NCI-H1417 treated with DMSO at 0.1 percent for 48 hours (cell line): ENCODE results near the gene TSFM.

Experiments
- DNase-seq: peaks from one replicate; lab custom pipeline; 2025; lab: John Stamatoyannopoulos, UW

TSFM gene

GRCh38 chr12:57780284-57780897 lies 2.2 kb upstream of the TSFM start:
- no peak for DNase-seq

- DNase-seq: no peak
Measured at GRCh38 chr12:57781244-57781643, 1.3 kb upstream of the TSFM start.

DNA sequence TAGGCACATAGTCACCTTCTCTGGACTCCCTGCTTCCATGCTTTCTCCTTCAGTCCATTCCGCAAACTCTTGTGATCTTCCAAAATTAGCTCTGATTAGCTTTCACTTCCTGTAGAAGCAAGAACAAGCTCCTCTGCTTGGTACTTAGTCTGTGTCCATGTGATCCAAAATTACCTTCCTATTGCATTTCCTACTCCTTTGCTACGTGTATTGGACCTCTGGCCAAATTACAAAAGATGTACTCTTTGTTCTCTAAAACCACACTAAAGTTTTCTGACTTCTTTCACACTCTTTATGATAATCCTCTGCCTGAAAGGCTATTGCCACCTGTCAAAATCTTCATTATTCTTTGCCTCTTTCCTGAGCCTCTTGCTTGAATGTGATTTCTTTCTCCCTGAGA lies 786 bp upstream of the TSFM start:
- no peak for DNase-seq

DNA sequence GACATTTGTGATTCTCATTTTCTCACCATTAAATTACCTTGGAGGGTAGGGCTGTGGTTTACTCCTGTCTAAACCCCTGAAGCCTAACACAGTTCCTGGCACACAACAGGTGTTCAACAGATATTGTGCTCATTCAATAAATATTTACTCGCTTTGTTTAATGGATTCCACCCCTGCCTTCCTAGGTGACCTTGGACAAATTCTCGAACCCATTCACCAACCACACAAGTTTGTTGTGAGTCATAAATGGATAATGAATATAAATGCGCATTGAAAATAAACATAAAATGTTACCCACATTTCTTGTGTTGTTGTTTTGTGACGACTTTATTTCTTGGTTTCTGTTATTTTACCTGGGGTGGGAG lies 362 bp upstream of the TSFM start:
- DNase-seq: no peak

- no peak for DNase-seq
Measured at GRCh38 chr12:57783466-57783801, 847 bp downstream of the TSFM start.

DNA sequence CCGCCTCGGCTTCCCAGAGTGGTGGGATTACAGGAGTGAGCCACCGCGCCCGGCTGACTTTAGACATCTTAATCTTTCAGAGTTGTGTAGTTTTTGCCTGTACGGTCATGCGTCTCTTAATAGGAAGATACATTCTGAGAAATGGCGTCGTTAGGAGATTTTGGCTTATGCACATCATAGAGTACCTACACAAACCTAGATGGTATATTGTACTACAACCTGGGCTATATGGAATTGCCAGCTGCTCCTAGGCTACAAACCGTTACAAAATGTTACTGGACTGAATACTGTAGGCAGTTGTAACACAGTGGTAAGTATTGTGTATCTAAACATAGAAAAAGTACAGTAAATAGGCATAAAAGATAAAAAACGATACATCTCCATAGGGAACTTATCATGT lies 1.3 kb downstream of the TSFM start:
- DNase-seq: no peak

- DNase-seq: no peak
Measured at GRCh38 chr12:57793920-57794319, 11.3 kb downstream of the TSFM start.

GRCh38 chr12:57795354-57795753 lies 12.8 kb downstream of the TSFM start:
- DNase-seq: no peak

DNA sequence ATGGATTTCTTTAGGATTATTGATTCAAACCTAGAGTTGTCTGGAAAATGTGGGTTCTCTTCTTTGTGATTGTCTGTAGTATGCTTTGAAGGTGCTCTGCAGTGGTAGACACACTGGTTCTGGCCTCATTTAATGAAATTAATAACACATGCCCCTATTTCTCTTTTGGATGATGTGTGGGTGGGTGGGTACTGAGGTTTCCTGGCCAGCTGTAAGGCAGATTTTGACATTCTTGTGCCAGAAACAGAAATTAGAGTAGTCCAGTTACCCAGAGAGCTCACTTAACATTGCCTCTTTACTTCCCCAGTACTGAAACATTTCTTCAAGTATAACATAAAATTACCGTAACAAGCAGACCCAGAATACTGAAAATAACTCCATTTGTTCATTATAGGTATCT lies 14.4 kb downstream of the TSFM start:
- DNase-seq: no peak

- DNase-seq: no peak
Measured at GRCh38 chr12:57797933-57798332, 15.3 kb downstream of the TSFM start.

GRCh38 chr12:57800965-57801364 lies 18.4 kb downstream of the TSFM start:
- DNase-seq: no peak

DNA sequence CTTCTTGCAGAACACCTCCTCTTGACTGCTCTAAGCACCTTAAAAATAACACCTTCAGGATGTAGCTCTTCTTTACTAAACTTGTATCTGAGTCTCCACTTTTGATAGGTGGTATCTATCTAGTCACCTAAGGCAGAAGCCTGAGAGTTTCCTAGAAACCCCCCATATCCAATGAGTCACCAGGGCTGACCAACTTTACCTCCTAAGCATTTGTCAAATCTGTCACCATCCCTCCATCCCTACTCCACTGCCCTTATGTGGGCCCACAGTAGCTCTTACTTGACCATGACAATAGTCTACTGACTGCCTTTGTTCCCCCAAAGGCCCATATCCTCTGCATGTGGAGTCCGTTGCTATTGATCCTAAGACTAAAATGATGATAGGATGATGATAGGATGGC lies 20.0 kb downstream of the TSFM start:
- no peak for DNase-seq

GRCh38 chr12:57803319-57803893 lies 20.8 kb downstream of the TSFM start:
- no peak for DNase-seq

DNA sequence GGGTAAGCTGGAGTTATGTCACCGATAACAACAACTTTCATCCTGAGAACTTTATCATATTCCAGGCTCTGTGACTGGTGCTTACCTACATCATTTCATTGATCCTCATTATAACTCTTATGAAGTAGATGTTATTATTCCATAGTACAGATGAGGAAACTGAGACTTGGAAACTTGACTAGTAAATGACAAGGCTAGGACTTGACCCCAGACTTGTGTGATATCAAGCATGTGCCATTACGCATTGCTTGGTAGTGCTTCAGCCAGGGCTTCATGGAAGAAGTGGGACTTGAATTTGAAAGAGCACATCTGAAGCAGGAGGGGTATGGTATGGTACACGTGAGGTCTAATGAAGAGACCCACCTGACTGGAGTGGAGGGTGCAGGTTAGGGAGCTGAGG lies 24.1 kb downstream of the TSFM start:
- DNase-seq: no peak

DNA sequence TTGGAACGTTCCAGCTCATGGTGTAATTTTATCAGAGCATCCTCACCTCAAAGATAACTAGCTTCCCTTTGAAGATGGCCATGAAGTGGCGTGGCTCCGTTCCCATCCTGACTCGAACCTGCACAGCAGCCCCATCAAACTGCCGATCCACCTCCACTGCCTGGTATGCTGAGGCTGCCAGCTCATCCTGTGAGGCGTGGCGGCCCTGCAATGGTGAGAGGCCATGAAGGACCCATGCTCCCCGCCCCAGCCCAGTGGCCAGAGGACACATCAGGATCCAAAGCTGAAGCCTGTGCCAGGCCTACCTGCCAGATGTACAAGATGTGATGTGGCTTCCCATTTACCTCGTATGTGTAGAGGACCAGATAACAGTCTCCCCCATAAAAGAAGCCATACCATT lies 24.7 kb downstream of the TSFM start:
- no peak for DNase-seq

DNA sequence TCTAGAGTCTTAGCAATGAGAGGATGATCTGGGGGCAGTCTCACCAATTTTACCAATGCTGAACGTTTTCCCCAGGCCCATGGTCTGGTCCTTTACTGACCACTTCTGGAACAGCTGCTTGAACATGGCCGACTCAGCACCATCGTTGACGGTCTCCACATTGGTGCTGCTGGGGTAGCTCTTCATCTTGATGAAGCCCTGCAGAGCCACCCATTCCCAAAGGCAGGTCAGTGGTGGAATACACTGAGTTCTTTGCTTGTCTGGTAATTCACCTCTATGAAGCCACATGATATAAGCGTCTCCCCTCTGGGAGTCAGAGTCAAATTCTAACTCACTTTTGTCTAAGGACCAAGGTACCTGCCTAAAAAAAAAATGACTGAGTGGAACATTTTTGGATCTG lies 25.8 kb downstream of the TSFM start:
- no peak for DNase-seq

DNA sequence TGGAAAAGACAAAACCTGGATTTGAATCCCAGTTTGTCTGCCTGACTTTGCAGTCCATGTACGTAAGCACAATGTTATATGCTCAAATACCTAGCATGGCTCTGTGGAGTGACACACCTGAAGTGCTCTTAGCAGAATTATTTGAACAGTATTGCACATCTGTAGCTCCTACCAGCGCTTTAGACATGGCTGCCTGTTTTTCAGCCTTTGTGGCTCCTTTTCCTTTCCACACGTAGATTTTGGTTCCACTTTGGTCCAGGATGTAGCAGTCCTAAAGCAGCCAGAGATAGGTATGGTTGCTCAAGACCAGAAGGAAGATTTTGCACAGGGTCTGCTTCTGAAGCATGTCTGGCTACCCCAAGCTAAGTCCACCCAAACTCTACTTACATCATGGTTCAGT lies 26.8 kb downstream of the TSFM start:
- no peak for DNase-seq

DNA sequence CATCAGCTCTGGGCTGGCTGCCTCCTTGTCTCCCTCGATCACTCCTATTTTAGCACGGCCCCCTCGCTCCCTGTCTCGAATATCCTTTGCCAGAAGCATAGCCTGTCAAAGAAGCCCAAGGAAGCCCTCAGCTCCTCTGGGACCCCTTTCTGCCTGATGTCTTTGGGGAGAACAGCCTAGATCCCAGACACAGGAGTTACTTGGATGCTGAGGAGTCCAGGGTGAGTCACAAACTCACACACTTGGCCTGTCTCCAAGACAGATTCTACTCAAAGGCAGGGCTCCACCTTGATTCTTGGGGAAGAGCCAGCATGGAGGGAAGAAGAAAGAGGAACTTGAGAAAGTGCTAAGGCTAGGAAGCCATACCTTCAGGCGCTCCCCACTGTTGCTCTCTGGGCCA lies 27.9 kb downstream of the TSFM start:
- DNase-seq: no peak

- DNase-seq: no peak
Measured at GRCh38 chr12:57811028-57811755, 28.6 kb downstream of the TSFM start.

DNA sequence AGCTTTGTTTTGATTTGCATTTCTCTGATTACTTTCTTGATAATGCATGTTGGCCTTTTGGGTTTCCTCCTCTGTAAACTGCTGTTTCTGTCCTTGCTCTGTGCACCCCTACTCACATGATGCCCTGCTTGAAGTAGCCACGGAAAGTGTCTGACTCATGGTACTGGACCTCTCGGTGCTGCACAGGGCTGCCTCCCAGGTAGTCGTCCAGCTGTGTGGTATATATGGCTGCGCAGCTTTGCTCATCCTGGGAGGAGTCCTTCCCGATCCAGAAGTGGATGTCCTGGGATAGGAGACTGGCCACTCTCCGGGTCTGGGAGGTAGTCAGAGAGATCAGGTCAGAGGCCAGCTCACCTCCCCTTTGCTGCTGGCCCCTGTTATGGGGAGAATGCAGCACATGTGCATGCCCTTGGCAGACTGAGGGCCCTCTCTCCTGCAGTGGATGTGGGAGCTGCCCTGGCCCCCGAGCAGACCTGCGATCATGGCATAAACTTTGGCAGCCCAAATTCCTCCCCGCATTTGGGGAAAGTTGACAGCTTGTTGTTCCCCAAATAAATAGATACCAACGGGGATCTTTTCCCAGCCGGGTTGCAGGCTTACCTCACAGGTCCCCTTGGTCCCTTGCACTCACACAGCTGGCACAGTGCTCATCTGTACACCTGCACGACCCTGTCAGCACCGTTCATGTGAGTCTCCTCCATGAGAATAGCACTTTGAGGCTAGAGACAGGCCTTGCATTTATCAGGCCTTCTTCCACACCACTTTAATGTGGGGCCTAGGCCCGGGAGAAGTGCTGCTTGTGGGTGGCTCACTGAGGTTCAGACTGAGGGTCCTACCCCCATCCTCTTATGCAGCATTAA lies 30.8 kb downstream of the TSFM start:
- DNase-seq: no peak

DNA sequence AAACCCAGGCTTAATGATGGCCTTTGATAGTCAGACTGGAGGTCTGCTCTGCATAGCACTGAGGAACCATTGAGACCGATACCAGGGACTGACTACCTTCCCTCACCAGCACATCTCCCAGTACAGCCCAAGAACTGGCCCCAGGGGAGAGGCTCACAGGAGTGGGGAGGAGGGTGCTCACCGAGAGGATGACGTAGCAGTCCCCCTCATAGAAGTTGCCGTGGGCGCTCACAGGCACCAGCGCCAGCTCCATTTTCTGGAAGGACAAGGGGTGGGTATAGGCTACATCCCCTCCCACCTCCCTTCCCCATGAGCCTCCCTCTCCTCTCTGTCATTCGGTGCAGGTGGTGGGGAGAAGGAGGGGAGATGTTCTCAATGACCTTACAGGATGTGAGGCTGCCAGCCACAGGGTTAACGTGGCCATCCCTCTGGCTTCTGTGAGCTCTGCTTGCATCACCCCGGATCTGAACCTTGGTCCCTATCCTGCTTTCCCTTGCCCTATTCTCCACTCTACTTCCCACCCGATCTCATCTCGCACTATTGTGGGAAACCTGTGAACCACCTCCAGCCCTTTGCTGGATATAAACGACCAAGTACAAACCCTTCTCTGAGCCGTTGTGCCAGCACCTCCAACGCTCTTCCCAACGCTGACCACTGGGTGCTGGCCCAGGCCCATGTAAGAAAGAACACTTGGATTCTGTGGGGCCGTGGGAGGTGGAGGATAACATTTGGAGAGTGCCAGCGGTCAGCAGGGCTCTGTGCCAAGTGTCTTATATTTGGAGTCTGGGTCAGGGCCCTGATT lies 31.6 kb downstream of the TSFM start:
- no peak for DNase-seq
